GM23248 (cell line): ENCODE data around the gene HAGH.

ENCODE experiments used
- EZH2 ChIP-seq: fragments of 200-600 bp; sonication (generic); IDR thresholded peaks from 2 replicates; pipeline ENCODE4 v1.6.1; 2018; ENCODE audit warnings: antibody characterized with exemption, mild to moderate bottlenecking; ENCODE audit not compliant: insufficient read depth, poor library complexity, severe bottlenecking
- EZH2phosphoT487 ChIP-seq: fragments of 200-600 bp; sonication (generic); IDR thresholded peaks from 2 replicates; pipeline ENCODE4 v1.6.1; 2018; ENCODE audit warnings: antibody characterized with exemption, moderate library complexity, mild to moderate bottlenecking, low read depth; ENCODE audit not compliant: insufficient read depth

DNA sequence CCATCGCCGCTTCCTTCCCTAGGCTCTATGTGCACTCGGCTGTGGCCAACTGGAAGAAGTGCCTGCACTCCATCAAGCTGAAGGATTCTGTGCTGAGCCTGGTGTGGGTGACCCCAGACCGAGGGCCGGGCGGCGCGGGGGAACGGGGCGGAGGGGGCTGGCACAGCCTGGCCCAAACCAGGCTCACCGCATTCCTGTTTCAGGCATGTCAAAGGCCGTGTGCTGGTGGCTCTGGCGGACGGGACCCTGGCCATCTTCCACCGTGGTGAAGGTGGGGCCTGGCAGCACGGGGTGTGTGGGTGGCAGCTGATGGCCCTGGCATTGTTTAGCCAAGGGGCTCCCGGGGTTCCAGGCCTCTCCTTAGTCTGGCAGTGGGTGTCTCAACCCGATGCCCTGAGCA, 59.9 kb downstream of the HAGH start:
- no peak for TF ChIP-seq EZH2phosphoT487
- TF ChIP-seq EZH2: no peak
